GM12864 (cell line): ENCODE measurements around the gene NAALADL1.

Experiments used
- DNase-seq: peaks from one replicate; pipeline ENCODE4 v3.0.0-alpha.2; 2011; ENCODE audit warnings: low read depth
- H3K4me3 ChIP-seq: 2 replicates; pipeline ENCODE4 v1.5.1; 2011; ENCODE audit warnings: mild to moderate bottlenecking, low read depth, low read length, control low read depth
- CTCF ChIP-seq: IDR thresholded peaks from 2 replicates; pipeline ENCODE4 v1.5.1; 2011; ENCODE audit warnings: low read depth, mild to moderate bottlenecking, moderate library complexity, low read length, control low read depth, inconsistent platforms; ENCODE audit errors: missing control alignments

Gene NAALADL1

GRCh38 chr11:65058419-65059054 lies at the start of gene NAALADL1:
TSS of gene NAALADL1 (minus strand) at chr11:65058553. CDS start at chr11:65058521, 32 bp downstream.
- TF ChIP-seq CTCF = no peak
- H3K4me3 ChIP-seq = no peak within 1 kb of the TSS
- no peak for DNase-seq

GRCh38 chr11:65107751-65108468 lies 49.6 kb upstream of the NAALADL1 start:
- no peak for TF ChIP-seq CTCF
- H3K4me3 ChIP-seq = no peak overlapping the region
- no peak for DNase-seq

GRCh38 chr11:65107078-65107477 lies 48.7 kb upstream of the NAALADL1 start:
- DNase-seq = no peak
- no peak for TF ChIP-seq CTCF
- no peak overlapping the region for H3K4me3 ChIP-seq

GRCh38 chr11:65104628-65105027 lies 46.3 kb upstream of the NAALADL1 start:
- DNase-seq = no peak
- TF ChIP-seq CTCF = no peak
- H3K4me3 ChIP-seq = no peak overlapping the region

- H3K4me3 ChIP-seq = no peak overlapping the region
- no peak for TF ChIP-seq CTCF
- no peak for DNase-seq
These were observed 45.1 kb upstream of the NAALADL1 start for GRCh38 chr11:65103476-65103875.

- TF ChIP-seq CTCF = no peak
- DNase-seq = no peak
- no peak overlapping the region for H3K4me3 ChIP-seq
These were observed 44.1 kb upstream of the NAALADL1 start for GRCh38 chr11:65102142-65103095.
